Stimulated activated effector memory CD8-positive, alpha-beta T cell treated with anti-CD3 and anti-CD28 coated beads, Interleukin-12 subunit alpha, Interleukin-12 subunit beta, amount 100 ng/mL, for 72 hours (primary cell): ENCODE data around the gene ACTR1B.
"Not testable (repeated sequence)": the region's sequence is repeated elsewhere in the genome, so short reads cannot be mapped to it uniquely, and the experiment has no call there.

Source experiments
- ATAC-seq: fragments of 150-1000 bp; cut with Tn5 transposase; 2 replicates; pipeline ENCODE4 v1.10.0; 2021
- DNase-seq, 2 donors: peaks; one replicate each; pipeline ENCODE4 v3.0.0; 2021 to 2022; ENCODE audit warnings: low spot score in 2 of 2
- H3K27ac Mint-ChIP-seq: one replicate; pipeline ENCODE4 v1.8.0; 2022; ENCODE audit warnings: mild to moderate bottlenecking, mixed read lengths
- H3K36me3 Mint-ChIP-seq: one replicate; pipeline ENCODE4 v1.8.0; 2022; ENCODE audit warnings: mild to moderate bottlenecking, mixed read lengths
- H3K4me1 Mint-ChIP-seq: one replicate; pipeline ENCODE4 v1.8.0; 2022; ENCODE audit warnings: mixed read lengths
- H3K4me3 Mint-ChIP-seq: one replicate; pipeline ENCODE4 v1.8.0; 2022; ENCODE audit warnings: mild to moderate bottlenecking, mixed read lengths
- H3K9me3 Mint-ChIP-seq: one replicate; pipeline ENCODE4 v1.8.0; 2022; ENCODE audit warnings: mixed read lengths

Gene ACTR1B

GRCh38 chr2:97672606-97673140 lies 8.8 kb upstream of the ACTR1B start:
- Mint-ChIP-seq H3K27ac (peak overlapping the region; percentile 89), H3K4me1 (peaks cover 16% of the 10 kb centered on the region), H3K4me3 (peak overlapping the region; percentile 36)
- not testable (repeated sequence) for DNase-seq, H3K9me3 Mint-ChIP-seq, ATAC-seq, H3K36me3 Mint-ChIP-seq

- peaks cover 11% of the 10 kb centered on the region for H3K36me3 Mint-ChIP-seq
- no peak for ATAC-seq
- H3K4me3 Mint-ChIP-seq = no peak overlapping the region
- H3K4me1 Mint-ChIP-seq = peaks cover 16% of the 10 kb centered on the region
- no peak overlapping the region for H3K27ac Mint-ChIP-seq
- no peak for DNase-seq
- no peaks in the 10 kb centered on the region for H3K9me3 Mint-ChIP-seq
These were observed 7.7 kb upstream of the ACTR1B start for GRCh38 chr2:97671526-97671925.

- no peak overlapping the region for H3K27ac Mint-ChIP-seq
These were observed 6.6 kb upstream of the ACTR1B start for GRCh38 chr2:97670471-97670870.

GRCh38 chr2:97669448-97669847 lies 5.6 kb upstream of the ACTR1B start, which contains the start of gene C2orf92:
Gene C2orf92 (plus strand): TSS chr2:97669713. CDS start chr2:97669789, 76 bp downstream.
- peaks cover 21% of the 10 kb centered on the region for H3K36me3 Mint-ChIP-seq

More at GRCh38 chr2:97670471-97670870, 6.6 kb upstream of the ACTR1B start:
- ATAC-seq (no peak), DNase-seq (no peak)
- Mint-ChIP-seq H3K4me1 (peaks cover 16% of the 10 kb centered on the region), H3K4me3 (no peak overlapping the region), H3K9me3 (no peaks in the 10 kb centered on the region), H3K36me3 (peaks cover 21% of the 10 kb centered on the region)

GRCh38 chr2:97664636-97664970 lies 759 bp upstream of the ACTR1B start:
- peaks cover 33% of the 10 kb centered on the region for H3K4me1 Mint-ChIP-seq
- H3K36me3 Mint-ChIP-seq = peaks cover 54% of the 10 kb centered on the region
- ATAC-seq (no peak), DNase-seq (no peak)
- peak overlapping the region; percentile 92 for H3K4me3 Mint-ChIP-seq
- peak overlapping the region; percentile 97 for H3K27ac Mint-ChIP-seq
- H3K9me3 Mint-ChIP-seq = no peaks in the 10 kb centered on the region

More at GRCh38 chr2:97669448-97669847, 5.6 kb upstream of the ACTR1B start, which contains the start of gene C2orf92:
- H3K4me3 Mint-ChIP-seq = no peak within 1 kb of the TSS
- H3K9me3 Mint-ChIP-seq = no peaks in the 10 kb centered on the region
- H3K4me1 Mint-ChIP-seq = peaks cover 16% of the 10 kb centered on the region
- no peak for ATAC-seq
- no peak within 1 kb of the TSS for H3K27ac Mint-ChIP-seq
- DNase-seq = no peak

- Mint-ChIP-seq H3K36me3 (peaks cover 63% of the 10 kb centered on the region), H3K9me3 (no peaks in the 10 kb centered on the region), H3K27ac (peak overlapping the region; percentile 97), H3K4me3 (peak overlapping the region; percentile 92), H3K4me1 (peaks cover 37% of the 10 kb centered on the region)
- DNase-seq = no peak
- ATAC-seq = no peak
These were observed 250 bp downstream of the ACTR1B start for GRCh38 chr2:97663626-97663961.

- DNase-seq (peak; percentile 59 to 89), ATAC-seq (peak; percentile 85)
- H3K9me3 Mint-ChIP-seq = no peaks in the 10 kb centered on the region
- peak overlapping the region; percentile 97 for H3K27ac Mint-ChIP-seq
- H3K36me3 Mint-ChIP-seq = peaks cover 68% of the 10 kb centered on the region
- H3K4me3 Mint-ChIP-seq = peak overlapping the region; percentile 92
- H3K4me1 Mint-ChIP-seq = peaks cover 43% of the 10 kb centered on the region
These were observed 784 bp downstream of the ACTR1B start for GRCh38 chr2:97662895-97663625.

- DNase-seq = no peak
- Mint-ChIP-seq H3K9me3 (no peaks in the 10 kb centered on the region), H3K4me1 (peaks cover 43% of the 10 kb centered on the region), H3K36me3 (peaks cover 72% of the 10 kb centered on the region), H3K27ac (peak overlapping the region; percentile 97), H3K4me3 (peak overlapping the region; percentile 92)
- ATAC-seq = no peak
These were observed 1.4 kb downstream of the ACTR1B start for GRCh38 chr2:97662386-97662894.

GRCh38 chr2:97661927-97662326 lies 1.9 kb downstream of the ACTR1B start:
- H3K36me3 Mint-ChIP-seq = peaks cover 73% of the 10 kb centered on the region
- H3K9me3 Mint-ChIP-seq = no peaks in the 10 kb centered on the region
- no peak for DNase-seq
- no peak for ATAC-seq
- H3K4me3 Mint-ChIP-seq = peak overlapping the region; percentile 92
- peaks cover 43% of the 10 kb centered on the region for H3K4me1 Mint-ChIP-seq
- peak overlapping the region; percentile 97 for H3K27ac Mint-ChIP-seq

- H3K4me1 Mint-ChIP-seq = peaks cover 43% of the 10 kb centered on the region
- no peak for DNase-seq
- peaks cover 73% of the 10 kb centered on the region for H3K36me3 Mint-ChIP-seq
- no peaks in the 10 kb centered on the region for H3K9me3 Mint-ChIP-seq
- no peak for ATAC-seq
- peak overlapping the region; percentile 92 for H3K4me3 Mint-ChIP-seq
- H3K27ac Mint-ChIP-seq = peak overlapping the region; percentile 97
These were observed 3.0 kb downstream of the ACTR1B start for GRCh38 chr2:97660775-97661389.

- Mint-ChIP-seq H3K4me3 (no peak overlapping the region), H3K9me3 (no peaks in the 10 kb centered on the region)
These were observed 3.6 kb downstream of the ACTR1B start for GRCh38 chr2:97660044-97660774.

GRCh38 chr2:97659256-97660043 lies 4.4 kb downstream of the ACTR1B start:
- ATAC-seq (no peak), DNase-seq (peak in 1 of 2 donors; percentile 42)
- Mint-ChIP-seq H3K4me1 (peaks cover 56% of the 10 kb centered on the region), H3K9me3 (no peaks in the 10 kb centered on the region), H3K4me3 (no peak overlapping the region), H3K36me3 (peaks cover 80% of the 10 kb centered on the region), H3K27ac (peak overlapping the region; percentile 40)

More at GRCh38 chr2:97660044-97660774, 3.6 kb downstream of the ACTR1B start:
- no peak for ATAC-seq
- Mint-ChIP-seq H3K27ac (peak overlapping the region; percentile 40), H3K4me1 (peaks cover 48% of the 10 kb centered on the region), H3K36me3 (peaks cover 72% of the 10 kb centered on the region)
- peak in 1 of 2 donors; percentile 47 for DNase-seq

- H3K4me1 Mint-ChIP-seq = peaks cover 62% of the 10 kb centered on the region
These were observed 5.1 kb downstream of the ACTR1B start for GRCh38 chr2:97658691-97659157.

GRCh38 chr2:97657986-97658690 lies 5.7 kb downstream of the ACTR1B start:
- Mint-ChIP-seq H3K9me3 (no peaks in the 10 kb centered on the region), H3K4me1 (peaks cover 62% of the 10 kb centered on the region), H3K36me3 (peaks cover 85% of the 10 kb centered on the region), H3K4me3 (no peak overlapping the region), H3K27ac (peak overlapping the region; percentile 71)
- DNase-seq = peak in 1 of 2 donors; percentile 48
- no peak for ATAC-seq

More at GRCh38 chr2:97658691-97659157, 5.1 kb downstream of the ACTR1B start:
- H3K9me3 Mint-ChIP-seq = no peaks in the 10 kb centered on the region
- no peak for ATAC-seq
- peak overlapping the region; percentile 71 for H3K27ac Mint-ChIP-seq
- H3K36me3 Mint-ChIP-seq = peaks cover 84% of the 10 kb centered on the region
- H3K4me3 Mint-ChIP-seq = no peak overlapping the region
- DNase-seq = peak in 1 of 2 donors; percentile 45
